Activated CD4-positive, alpha-beta T cell treated with anti-CD3 and anti-CD28 coated beads, Interleukin-2, amount 50 U/mL, for 16 hours (primary cell): ENCODE results near the gene SEC16B.
"Not testable (repeated sequence)": the region's sequence is repeated elsewhere in the genome, so short reads cannot be mapped to it uniquely, and the experiment has no call there.

Source experiments
- DNase-seq: peaks from one replicate; pipeline ENCODE4 v3.0.0-alpha.2; 2020

Gene SEC16B, protein sequence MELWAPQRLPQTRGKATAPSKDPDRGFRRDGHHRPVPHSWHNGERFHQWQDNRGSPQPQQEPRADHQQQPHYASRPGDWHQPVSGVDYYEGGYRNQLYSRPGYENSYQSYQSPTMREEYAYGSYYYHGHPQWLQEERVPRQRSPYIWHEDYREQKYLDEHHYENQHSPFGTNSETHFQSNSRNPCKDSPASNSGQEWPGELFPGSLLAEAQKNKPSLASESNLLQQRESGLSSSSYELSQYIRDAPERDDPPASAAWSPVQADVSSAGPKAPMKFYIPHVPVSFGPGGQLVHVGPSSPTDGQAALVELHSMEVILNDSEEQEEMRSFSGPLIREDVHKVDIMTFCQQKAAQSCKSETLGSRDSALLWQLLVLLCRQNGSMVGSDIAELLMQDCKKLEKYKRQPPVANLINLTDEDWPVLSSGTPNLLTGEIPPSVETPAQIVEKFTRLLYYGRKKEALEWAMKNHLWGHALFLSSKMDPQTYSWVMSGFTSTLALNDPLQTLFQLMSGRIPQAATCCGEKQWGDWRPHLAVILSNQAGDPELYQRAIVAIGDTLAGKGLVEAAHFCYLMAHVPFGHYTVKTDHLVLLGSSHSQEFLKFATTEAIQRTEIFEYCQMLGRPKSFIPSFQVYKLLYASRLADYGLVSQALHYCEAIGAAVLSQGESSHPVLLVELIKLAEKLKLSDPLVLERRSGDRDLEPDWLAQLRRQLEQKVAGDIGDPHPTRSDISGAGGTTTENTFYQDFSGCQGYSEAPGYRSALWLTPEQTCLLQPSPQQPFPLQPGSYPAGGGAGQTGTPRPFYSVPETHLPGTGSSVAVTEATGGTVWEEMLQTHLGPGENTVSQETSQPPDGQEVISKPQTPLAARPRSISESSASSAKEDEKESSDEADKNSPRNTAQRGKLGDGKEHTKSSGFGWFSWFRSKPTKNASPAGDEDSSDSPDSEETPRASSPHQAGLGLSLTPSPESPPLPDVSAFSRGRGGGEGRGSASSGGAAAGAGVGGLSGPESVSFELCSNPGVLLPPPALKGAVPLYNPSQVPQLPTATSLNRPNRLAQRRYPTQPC

DNA sequence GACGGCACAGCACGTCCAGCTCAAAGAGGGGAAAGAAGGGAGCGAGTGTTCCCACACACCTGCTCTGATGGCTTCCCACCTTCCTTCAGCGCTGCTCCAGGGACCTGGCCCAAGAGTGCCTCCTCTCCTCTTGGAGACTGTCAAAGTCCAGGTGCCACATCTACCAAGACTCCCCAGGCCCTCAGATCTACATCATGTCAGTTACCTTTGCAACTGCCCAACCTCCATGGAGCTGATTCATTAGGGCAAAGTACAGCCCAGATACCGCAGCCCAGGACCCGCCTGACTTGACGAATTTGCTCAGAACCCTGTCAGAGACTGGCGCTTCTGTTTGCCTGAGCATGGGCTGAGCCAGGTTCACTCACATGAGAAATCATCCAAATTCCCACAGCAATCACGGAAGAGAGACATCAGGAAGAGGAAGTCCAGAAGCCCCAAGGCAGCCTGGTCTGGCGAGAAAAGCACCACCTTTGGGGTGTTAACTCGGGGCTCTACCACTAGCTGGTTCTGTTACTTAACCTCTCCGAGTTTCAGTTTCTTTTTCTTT lies at the start of gene SEC16B:
Gene SEC16B, minus strand, starts transcription at position 234 of the 547 bp plus-strand sequence. CDS start 2,077 bp downstream, outside the sequence.
- no peak for DNase-seq

DNA sequence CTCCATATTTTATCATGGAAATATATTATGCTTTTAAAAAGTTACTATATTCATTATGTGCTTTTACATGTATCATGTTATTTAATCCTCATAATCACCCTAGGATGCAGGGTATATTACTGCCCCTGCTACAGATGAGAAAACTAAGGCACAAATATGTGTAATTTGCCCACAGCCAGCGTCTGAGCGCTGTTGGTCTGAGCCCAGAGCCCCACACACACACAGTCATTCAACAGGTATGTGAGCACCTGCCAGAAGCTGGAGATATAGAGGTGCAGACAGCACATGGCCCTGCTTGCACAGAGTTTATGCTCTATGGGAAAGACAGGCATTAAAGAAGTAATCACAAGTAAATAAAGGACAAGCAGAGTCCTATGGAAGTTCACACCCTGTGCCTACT lies 49.8 kb upstream of the SEC16B start:
- DNase-seq = no peak

DNA sequence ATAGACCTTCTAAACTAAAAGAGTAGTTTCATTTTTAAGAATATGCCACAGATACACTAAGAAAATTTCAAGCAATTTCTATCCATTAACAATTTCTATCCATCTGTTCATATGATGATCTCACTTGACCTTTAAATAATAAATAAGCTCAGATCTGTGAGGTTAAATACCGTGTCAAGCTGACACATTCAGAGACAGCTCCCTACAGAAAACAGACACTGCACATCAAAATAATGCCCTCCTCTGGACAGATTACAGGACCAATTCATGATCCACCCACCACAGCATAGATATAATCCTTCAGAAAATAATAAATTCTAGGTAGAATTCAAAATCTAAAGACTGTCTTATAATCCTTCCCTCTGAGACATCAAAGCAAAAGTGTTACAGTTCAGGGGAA lies 49.4 kb upstream of the SEC16B start:
- DNase-seq = no peak

DNA sequence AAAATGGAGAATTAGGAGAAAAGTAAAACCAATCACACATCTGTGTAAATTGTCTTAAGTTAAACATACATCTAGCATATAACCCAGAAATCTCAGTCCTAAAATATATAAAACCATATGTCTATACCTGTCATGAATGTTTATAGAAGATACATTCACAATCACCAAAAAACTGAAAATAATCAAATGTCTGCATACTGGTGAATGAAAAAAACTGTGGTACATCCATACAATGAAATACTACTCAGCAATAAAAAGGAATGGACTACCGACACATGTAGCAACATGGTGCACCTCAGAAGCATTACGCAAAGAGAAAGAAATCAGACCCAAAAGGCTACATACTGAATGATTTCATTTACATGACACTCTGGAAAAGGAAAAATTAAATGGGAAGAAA lies 47.7 kb upstream of the SEC16B start:
- no peak for DNase-seq

DNA sequence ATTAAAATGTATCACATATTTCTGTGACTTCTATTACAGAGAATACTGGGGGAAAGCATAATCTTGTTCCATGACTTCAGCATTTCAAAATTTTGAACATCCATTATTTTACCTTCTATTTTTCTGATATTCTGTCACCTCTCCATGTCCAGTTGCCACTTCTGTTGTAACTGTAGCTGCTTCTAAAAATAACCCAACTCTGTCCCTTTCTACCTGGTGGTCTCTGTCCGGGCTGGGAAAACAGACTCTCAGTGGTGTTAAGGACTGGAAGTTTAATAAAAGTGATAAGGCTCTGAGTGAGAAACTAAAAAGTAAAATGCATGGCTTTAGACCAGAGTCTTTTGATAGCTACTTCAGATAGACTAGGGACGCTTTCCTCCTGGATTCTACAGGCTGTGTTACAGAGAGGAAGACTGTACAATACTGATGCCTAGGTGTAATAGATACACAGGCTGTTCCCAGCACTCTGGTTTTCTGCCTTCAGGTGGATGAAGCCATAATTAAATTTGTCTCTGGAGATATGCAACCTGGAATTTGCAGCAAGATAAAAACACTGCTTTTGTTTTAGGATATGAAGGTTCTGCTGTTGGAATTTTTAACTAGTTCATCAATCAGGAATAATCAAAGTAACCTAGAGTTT lies 42.1 kb upstream of the SEC16B start:
- no peak for DNase-seq

DNA sequence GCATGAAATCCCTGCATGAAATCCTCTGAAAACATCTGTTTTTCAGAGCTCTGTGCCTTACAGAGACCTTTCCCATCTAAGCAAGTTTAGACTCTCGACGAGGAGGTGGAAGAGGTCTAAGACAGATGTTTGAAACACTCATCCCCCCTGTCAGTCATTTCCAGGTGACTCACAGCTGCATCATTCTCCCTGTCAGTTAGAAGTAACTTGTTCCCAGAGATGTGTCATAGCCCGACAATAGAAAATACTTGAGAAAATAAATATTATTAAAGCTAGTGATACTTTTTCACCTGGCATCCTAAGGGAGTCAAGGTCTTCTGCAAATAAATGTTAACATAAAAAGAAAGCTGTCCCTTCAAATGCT lies 41.6 kb upstream of the SEC16B start:
- no peak for DNase-seq

DNA sequence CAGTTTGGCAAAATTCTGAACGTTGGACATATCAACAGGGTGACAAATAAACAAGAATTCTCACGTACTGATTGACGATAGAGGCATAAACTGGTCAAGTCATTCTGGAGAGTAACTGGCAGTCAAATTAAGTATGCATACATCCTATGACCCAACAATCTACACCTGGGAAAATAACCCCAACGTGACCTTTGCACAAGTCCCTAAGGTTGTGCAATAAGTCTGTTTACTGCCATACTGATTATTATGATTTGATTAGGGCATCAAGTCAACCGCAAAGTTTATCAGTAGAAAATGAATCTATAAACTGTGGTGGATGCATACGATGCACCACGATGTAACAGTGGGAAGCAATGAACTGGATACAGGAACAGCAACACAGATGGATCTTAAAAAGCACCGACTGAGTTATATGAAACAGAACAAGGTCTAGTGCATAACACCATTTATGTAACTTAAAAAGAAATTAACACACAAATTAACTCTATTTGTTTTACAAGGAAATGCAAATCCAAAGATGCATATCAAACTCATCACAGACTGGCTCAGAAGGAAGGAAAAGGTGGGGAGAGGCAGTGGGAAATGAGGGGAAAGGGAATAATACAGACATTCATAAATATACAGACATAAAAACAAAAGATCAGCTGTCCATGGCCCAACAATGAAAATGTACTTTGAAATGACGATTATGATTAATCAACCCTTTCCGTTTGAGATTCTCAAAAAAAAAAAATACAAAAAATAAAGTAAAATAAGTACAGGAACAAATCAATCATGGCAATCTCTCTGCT lies 41.0 kb upstream of the SEC16B start:
- DNase-seq = no peak

DNA sequence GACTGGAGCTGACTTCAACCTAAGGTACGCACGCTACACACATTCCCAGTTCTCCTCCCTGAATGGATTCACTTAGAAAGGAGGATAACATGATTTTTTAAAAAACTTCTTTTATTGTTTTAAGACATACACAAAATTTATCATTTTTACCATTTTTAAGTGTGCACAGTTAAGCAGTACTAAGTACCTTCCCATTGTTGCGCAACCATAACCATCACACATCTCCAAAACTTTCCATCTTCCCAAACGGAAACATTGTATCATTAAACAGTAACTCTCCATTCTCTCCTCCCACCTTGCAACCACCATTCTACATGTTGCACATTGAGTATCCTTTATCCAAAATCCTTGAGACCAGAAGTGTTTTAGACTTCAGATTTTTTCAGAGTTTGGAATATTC lies 36.2 kb upstream of the SEC16B start:
- no peak for DNase-seq

DNA sequence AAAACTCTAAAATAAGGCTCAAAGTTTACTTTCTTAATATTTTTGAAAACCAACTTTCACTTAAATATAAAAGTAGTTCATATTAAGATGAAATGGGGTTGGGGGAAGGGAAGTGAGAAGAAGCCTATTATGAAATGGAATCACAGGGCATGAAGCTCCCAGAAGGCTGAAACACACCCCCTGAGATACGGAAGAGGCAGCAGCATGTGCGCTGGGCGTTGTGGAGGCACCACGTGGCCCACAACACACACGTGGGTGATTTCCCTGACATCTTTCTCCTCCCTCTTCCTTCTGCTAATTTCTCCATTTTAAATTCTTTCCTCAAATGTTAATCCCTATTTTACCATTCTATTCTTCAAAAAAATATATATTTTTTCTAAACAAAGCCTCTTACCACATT lies 35.6 kb upstream of the SEC16B start:
- no peak for DNase-seq

DNA sequence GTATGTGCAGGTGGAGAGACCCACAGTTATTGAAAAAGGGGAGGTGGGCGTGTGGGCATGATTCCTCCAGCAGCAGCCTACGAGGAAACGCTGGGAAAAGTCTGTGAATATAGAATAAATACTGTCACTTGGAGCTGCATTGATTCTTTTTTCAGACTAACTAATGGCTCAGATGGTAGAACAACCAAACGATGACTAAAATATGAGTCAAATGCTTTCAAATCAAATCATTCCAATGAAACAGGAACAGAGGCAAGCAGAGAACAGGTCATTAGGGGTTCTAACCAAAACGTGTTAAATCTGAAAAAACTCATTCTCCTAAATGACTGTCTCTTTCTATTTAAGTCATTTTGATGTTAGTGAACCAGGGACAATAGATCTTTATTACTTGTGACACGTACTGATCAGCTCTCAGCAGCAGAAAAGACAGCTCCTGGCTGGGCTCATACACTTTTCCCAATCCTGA lies 35.1 kb upstream of the SEC16B start:
- DNase-seq = peak; percentile 26

DNA sequence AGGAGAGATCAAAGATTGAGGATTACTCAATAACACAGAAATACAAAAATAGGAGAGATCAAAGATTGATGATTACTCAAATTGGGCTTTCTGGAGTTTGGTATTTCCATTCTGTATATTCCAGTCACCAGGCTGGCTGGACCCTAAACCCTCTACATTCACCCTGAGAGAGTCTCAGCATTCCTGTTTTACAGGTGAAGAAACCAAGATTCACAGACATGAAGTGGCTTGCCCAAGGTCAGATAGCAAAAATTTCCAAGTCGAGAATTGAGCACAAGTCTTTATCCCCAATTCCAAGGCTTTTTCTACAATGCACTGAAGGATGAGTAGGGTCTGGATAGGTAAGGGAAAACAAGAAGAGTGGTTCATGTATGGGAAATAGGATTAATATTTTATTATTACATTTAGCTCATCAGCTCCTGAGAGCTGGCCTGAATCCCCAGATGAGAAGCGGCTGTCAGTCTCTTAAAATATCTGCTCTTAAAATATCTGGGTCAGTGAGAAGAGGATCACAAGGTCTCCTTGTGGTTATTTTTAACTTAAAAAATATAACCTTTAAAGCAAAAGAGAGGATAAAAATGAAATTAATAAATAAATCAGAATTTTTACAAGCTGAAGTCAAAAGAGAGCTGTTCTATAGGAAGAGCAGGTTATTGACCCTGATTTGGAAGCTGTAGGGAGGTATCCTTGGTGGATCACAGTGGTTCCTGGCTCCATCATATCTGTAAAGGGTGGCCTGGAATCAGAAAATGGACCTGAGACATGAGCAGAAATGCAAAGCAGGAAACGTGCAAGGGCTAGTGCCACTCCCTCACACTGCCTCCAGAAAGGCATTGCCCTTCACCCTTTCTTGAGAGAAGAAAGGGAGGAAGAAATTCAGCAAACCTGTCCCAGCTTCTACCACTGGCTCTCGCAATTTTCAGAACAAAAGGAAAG lies 29.1 kb upstream of the SEC16B start:
- DNase-seq = no peak

DNA sequence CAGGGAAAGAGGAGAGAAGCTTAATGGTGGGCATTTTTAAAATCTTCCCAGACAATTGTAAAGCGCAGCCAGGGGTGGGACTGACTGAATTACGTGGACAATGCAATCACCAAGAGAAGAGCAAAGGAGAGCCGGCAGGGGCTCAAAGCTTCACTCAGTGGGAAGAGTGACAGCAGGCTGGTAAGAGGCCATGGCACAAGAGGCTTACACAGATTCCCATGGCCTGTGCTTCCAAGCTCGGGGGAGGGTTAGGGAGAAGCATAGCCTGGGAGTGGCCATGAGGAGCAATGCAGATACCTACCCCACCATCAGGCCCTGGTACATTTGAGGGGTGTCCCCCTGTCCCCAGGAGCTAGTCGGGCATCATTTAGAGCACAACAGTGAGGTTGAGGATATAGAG lies 27.1 kb upstream of the SEC16B start:
- DNase-seq = no peak

DNA sequence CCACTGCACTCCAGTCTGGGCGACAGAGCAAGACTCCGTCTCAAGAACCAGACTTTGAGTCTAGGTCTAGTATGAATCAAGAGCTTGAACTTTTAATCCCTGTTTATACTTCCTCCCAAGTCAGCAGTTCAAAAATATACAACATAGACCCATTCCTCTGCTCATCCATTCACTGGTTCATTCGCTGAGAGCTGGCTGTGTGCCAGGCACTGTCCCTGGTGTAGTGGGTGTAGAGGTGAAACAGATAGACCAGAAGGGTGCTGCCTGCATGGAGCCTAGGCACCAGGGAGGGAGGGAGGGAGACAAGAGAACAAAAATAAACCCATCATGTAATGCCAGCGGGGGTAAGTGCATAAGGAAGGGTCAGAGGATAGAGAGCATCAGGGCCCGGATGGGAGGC lies 25.5 kb upstream of the SEC16B start:
- DNase-seq = no peak

DNA sequence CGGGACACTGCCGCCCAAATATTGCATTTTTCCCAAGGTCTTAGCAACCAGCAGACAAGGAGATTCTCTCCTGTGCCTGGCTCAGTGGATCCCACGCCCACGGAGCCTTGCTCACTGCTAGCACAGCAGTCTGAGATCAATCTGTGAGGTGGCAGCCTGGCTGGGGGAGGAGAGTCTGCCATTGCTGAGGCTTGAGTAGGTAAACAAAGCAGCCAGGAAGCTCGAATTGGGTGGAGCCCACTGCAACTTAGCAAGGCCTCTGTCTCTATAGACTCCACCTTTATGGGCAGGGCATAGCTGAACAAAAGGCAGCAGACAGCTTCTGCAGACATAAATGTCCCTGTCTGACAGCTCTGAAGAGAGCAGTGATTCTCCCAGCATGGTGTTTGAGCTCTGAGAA lies 16.4 kb upstream of the SEC16B start:
- DNase-seq = not testable (repeated sequence)

DNA sequence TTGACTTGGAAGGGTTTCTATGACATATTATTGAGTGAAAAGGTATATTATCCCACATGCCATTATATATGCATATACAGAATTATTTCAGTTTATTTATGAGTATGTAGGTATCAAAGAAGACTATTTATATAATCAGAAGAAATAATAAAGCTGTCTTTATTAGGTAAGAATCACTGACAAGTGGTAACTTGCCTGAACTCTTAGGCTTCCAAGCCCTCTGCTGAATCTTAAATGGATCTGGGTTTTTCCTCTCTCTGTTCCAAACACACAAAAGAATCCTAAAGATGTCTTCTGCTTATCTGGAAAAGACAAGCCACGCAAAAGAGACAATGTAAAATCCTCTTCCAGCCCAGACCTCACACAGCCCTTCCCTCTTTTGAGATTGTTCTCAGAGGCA lies 14.9 kb upstream of the SEC16B start:
- no peak for DNase-seq

DNA sequence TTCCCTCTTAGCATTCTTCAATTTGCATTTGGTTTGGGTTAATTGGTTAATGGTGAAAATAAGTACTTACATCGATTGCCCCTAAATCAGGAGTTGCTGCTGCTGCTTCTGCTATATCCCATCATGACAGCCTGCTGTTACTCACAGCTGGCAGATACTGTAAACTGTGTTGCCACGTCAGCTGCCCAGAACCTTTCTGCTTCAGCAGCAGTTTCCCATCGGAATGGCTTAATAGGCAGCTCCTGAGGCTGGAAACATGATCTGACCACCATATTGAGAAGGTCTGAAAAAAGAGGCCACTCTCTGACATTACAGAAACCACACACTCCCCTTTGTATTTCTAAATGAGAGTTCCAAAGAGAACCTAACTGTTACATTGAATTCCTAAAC lies 14.3 kb upstream of the SEC16B start:
- no peak for DNase-seq

DNA sequence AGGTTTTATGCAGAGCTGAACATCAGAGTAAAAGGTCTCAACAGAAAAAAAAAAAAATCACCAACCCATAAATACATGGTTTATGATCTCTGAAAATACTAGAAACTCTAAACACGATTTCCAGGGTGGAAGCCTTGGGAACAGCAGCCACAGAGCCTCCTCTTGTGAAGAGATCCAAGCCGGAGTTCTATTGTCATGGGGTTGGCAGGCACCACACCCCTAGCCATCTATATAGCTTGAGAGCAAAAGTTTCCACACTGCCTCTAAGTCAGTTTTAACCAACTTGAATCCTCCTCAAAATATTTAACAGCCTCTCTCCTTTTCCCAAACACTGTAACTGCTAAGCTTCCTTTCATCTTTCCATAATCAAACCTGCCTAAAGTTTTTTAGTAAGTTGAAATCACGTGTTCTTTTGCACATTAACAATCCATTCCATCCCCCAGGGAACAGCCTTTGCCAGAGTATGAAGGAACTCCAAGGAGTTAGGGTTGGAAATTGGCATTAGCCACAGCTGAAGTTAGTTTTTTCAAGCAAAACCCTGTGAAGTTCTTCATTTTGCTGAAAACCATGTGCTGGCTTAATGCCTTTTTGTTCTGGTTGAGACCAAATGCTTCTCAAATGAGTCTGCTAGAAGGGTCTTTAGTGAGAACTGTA lies 13.8 kb upstream of the SEC16B start:
- DNase-seq = no peak

DNA sequence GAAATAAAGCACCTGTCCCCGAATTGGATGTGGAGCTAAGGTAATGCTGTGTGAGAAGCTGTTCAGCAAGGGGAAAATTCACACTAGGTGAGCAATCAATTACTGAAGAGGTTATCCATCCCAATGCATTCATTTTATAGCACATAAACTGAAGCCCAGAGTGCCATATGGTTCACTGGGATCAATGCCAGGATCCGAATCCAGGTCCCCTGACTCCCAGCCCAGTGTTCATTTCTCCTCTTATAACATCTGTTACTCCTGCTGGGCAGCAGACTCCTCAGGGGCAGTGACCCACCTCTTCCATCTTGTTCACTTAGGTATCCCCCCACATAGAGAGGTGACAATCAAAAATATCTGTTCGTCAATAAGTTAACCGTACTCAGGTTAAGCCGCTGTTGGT lies 13.2 kb upstream of the SEC16B start:
- no peak for DNase-seq

DNA sequence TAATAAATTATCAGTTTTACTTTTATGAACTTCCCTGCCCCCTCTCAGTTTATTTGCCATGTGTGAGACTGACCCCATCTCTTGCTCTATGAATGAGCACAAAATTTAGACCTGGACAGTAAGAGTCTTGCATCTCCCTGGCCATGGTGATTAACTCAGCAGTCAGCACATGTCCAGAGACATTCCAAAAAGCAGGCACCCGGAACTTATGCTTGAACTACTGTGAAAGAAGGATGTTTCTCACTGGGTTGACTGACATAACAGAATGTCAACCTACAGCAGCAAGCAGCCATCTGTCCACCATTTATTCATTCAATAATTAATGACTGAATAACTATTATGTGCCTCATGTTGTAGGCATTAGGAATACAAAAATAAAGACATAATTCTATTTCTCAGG lies 11.3 kb upstream of the SEC16B start:
- no peak for DNase-seq

DNA sequence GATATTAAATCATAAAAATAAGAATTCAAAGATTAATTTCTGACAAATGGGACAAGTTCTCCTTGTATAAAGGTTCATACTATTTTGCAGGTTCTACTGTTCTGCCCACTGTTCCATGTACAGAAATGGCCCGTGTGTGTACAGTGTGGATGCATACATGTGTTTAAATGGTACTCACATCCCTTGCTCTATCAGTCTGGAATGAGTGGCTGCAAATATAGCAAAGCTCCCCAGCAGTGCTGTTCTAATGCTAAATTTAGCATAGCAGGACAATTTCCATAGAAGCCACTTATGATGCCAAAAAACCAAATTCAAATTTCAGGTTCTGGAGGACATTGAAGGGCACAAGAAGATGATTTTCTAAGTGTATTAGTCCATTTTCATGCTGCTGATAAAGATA lies 9.4 kb upstream of the SEC16B start:
- DNase-seq = no peak
